ELF-1 (cell line): ENCODE measurements around the gene STX8.
"Not testable (repeated sequence)": the region's sequence is repeated elsewhere in the genome, so short reads cannot be mapped to it uniquely, and the experiment has no call there.

Experiments
- DNase-seq: peaks from one replicate; pipeline ENCODE4 v3.0.0-alpha.2; 2016; ENCODE audit warnings: low read depth, low spot score

STX8 gene

DNA sequence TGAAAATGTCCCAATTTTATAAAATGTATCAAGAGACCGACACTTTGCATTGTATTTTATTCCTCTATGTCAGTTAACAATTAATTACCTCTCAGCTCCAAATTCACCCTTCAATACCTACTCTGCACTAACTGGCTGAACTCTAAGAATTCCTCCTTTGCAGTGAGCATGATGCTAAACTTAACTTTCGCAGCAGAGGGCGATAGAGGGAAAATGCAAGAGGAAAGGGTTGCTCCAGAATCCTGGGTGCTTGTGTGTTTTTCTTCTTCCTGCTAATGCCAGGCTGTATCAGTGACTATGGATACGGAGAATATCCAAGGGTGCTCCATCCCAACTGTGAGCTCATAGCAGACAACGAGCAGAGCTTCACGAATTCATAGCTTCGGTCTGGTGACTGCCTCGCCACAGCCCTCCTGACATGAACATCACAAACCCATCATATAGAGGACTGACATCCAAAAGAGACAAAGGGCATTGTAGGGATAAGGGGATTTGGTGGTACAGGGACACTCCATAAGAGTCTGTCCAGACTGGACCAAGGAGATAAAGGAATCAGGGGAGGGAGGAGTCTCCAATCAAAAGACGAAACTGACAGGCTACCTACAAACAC lies 172.9 kb downstream of the STX8 start:
- peak; percentile 35 for DNase-seq

DNA sequence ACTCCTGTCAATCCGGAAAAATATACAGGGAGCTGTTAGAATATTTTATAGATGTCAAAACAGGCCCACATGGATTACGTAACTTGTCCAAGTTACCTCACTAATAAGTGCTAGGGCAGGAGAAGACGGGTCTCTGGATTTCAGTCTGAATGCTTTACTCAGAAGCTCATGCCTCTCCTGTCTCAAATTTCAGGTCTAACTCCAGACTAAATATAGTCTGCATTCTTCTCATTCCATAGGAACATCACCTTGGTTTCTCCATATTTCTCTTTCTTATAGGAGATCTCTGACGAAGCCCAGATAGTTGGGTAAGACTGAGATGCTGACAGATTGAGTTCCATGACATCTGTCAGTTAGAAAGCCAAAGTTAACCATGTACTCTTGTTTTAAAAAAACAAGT lies 174.2 kb downstream of the STX8 start:
- DNase-seq: no peak

- no peak for DNase-seq
These were observed 186.5 kb downstream of the STX8 start for GRCh38 chr17:9389111-9389527.

DNA sequence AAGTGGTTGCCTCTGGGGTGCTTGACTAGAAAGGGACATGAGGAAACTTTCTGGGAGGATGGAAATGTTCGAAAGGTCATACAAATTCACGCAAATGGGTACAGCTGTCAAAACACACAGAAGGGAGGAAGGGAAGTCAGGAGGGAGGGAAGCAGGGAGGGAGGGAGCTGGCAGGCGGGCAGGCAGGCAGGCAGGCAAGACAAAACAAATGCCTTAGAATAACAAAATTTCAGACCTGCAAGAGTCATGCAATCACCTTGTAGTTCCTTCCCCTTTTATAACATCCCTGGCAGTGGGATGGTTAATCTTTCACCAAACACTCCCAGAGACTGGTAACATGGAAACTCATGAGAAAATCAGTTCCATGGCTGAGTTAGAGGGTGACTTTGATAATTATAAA lies 189.2 kb downstream of the STX8 start:
- no peak for DNase-seq

GRCh38 chr17:9383826-9384225 lies 191.8 kb downstream of the STX8 start:
- DNase-seq: no peak

- no peak for DNase-seq
These were observed 193.0 kb downstream of the STX8 start for GRCh38 chr17:9382626-9383025.

DNA sequence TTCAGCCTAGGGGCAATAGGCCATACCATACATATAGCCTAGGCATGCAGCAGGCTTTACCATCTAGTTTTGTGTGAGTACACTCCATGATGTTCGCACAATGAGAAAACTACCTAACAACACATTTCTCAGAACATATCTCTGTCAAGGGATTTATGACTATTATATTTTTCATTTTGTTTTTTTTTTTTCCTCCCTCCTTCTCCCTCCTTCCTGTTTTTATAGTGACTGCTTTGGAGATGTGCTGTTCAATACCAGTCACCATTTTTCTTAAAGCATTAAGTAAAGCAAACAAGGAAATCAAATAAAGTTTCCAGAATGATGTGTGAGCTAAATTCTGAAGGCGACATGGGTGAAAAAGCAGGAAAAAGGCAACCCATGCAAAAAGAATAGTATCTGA lies 194.6 kb downstream of the STX8 start:
- no peak for DNase-seq

GRCh38 chr17:9380361-9380760 lies 195.3 kb downstream of the STX8 start:
- DNase-seq: no peak

DNA sequence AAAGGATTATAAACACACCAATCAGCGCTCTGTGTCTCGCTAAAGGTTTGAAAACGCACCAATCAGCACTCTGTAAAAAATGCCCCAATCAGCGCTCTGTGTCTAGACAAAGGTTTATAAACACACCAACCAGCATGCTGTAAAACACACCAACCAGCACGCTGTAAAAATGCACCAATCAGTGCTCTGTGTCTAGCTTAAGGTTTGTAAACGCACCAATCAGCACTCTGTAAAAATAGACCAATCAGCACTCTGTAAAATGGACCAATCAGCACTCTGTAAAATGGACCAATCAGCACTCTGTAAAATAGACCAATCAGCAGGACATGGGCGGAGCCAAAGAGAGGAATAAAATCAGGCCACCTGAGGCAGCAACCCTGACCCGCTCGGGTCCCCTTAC lies 199.4 kb downstream of the STX8 start:
- not testable (repeated sequence) for DNase-seq

GRCh38 chr17:9371019-9371418 lies 204.6 kb downstream of the STX8 start:
- DNase-seq: no peak

DNA sequence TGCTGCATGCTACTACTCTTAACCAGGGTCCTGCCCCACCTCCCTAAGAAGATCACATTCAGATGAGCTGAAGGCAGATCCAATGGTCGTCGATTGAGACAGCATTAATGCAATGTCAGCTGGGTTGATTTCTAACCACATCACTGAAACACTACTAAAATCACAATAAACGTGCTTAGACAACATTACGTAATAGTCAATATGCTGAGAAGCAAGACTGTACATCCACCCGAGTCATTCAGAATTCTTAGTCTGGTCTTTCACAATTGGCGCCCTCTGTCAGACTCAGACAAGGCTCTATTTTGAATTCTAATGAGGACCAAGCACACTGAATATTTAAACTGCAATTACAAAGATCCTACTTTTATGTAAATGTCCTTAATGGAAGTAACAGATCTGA lies 205.2 kb downstream of the STX8 start:
- no peak for DNase-seq

DNA sequence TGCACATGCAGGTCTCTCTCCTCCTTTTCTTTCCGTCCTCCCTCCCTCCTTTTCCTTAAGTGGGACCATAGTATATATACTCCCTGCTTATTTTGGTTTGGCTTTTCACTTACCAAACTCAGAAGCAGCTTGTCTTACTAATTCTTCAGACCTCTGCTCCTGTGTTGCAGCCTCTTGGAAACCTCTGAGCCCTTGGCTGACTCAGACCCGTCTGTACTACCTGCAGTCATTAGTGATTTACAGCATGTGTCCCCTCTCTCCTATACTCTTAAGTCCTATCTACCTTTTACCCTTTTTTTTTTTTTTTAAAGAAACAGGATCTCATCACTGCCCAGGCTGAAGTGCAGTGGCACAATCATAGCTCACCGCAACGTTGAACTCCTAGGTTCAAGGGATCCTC lies 207.0 kb downstream of the STX8 start:
- DNase-seq: no peak

GRCh38 chr17:9367156-9367555 lies 208.5 kb downstream of the STX8 start:
- DNase-seq: no peak

DNA sequence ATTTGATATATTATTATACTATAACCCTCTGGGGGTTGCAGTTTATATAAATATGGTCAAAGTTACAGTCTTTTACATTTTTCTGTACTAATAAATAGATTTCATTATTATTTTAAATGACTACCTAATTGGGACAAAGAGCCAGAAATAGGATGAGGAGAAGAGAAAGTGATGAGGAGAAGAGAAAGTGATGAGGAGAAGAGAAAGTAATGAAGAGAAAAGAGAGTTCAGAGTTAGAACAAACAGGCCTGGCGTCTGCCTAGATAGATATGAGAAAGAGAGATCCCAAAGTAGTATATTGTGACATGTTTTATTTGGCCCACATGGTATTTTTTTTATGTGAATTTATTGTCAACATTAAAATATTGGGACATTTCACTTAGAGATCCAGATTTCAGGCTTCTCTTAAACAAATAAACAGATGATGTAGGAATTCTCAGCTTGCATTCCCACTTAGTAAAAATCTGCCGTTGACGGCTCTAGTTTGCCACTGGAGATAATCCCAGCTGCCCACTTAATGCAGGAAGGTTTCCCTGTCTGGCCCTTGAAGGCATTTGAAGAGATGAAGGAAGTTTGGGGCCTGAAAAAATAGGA lies 210.7 kb downstream of the STX8 start:
- DNase-seq: no peak

GRCh38 chr17:9363440-9364350 lies 211.9 kb downstream of the STX8 start:
- DNase-seq: no peak

GRCh38 chr17:9361188-9361955 lies 214.2 kb downstream of the STX8 start:
- no peak for DNase-seq

- no peak for DNase-seq
These were observed 214.9 kb downstream of the STX8 start for GRCh38 chr17:9360677-9361081.

DNA sequence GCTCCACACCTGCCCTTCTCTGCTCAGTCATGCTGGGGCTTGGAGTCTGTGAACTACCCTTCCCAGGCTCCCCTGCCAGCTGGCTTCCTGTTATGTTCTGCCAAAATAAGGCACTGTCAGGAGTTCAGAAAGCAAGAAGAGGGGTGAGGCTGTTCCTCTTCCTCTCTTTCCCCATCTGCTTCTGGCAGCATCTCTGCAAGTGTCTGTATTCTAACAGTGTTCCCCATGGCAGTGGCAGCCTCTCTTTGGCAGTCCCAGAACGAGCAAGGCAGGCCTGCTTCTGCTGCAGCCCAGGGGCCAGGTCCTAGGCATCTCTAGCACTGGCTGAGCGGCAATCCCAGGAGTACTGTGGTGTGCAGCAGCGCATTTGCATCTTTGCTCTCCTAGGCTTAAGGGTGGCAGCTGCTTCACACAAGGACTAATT lies 219.1 kb downstream of the STX8 start:
- no peak for DNase-seq

DNA sequence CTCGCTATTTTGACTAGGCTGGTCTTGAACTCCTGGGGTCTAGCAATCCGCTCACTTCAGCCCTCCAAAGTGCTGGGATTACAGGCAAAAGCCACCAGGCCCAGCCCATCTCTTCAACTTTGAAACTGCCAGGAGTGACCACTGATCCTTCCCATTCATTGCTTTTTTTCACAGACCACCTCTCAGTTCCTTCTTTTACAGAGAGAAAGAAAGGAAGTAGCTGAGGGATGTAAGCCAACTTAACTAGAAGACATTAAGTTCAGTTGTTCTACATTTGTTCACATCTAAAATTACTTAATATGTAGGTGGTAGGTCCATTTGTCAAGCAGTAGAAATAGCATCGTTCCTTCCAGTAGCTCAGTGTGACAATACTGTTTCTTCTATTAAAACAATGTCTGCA lies 219.8 kb downstream of the STX8 start:
- no peak for DNase-seq

DNA sequence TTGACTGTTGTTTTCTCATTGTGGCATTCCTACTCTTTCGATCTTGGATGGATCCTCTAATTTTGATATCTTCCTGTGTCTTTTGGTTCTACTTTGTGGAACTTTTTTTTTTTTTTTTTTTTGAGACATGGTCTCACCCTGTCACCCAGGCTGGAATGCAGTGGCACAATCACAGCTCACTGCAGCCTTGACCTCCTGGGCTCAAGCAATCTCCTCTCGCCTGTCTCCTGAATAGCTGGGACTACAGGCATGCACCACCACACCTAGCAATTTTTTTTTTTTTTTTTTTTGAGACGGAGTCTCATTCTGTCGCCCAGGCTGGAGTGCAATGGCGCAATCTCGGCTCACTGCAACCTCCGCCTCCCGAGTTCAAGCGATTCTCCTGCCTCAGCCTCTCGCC lies 220.4 kb downstream of the STX8 start:
- not testable (repeated sequence) for DNase-seq

DNA sequence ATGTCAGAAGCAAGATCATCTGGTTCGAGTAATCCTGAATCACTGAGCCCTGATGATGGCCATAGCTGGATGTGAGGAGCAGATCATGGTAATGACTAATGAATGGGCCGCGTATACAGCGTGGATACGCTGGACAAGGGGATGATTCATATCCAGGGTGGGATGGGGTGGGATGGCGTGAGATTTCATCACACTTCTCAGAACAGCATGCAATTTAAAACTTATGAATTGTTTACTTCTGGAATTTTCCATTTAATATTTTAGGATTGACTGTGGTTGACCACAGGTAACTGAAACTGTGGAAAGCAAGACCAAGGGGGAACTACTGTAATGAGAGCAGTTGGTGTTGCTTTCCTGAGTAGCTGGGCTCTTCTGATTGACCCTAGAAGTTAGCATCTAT lies 225.5 kb downstream of the STX8 start:
- no peak for DNase-seq

GRCh38 chr17:9346296-9346926 lies 229.2 kb downstream of the STX8 start:
- no peak for DNase-seq
